Panc1 (cell line): ENCODE results near the gene GCSAM. TPM values are rescaled to one million over a fixed set of nuclear protein-coding genes. Genes with fewer than 3 reads are reported as not detected.
A peak's percentile ranks its signal among the peaks of the same experiment; 100 is the strongest.

Experiments used
- ATAC-seq: fragments of 200-7000 bp; cut with Tn5 transposase; 2 replicates; pipeline ENCODE4 v1.9.1; 2020; ENCODE audit warnings: mild to moderate bottlenecking, moderate library complexity
- BruUV-seq: library from RNA; stranded (reverse); fragments of 400-500 nt; replicated peaks from 2 replicates; lab custom pipeline; 2021; lab: Mats Ljungman, UMichigan
- CTCF ChIA-PET: fragments of 300-600 bp; sonication (Branson Sonifier 250); formaldehyde crosslinking; loops from one replicate; lab custom pipeline; 2022; ENCODE audit warnings: antibody characterized with exemption; lab: Charles Lee
- POLR2A ChIA-PET: fragments of 300-600 bp; sonication (Branson Sonifier 250); formaldehyde crosslinking; loops from one replicate; lab custom pipeline; 2022; ENCODE audit warnings: antibody characterized with exemption; lab: Charles Lee
- DNase-seq: peaks from one replicate; pipeline ENCODE4 v3.0.0-alpha.2; 2010; ENCODE audit warnings: low read depth, low spot score
- H3K27ac ChIP-seq: 2 replicates; pipeline ENCODE4 v1.5.1; 2011; ENCODE audit warnings: mild to moderate bottlenecking, low read length, inconsistent platforms
- H3K27me3 ChIP-seq: fragments of 200-500 bp; sonication (Bioruptor generic); 2 replicates; pipeline ENCODE4 v1.6.0; 2014; ENCODE audit warnings: low read length, inconsistent platforms; ENCODE audit not compliant: control insufficient read depth, insufficient read depth
- H3K36me3 ChIP-seq: fragments of 200-500 bp; sonication (Bioruptor generic); 2 replicates; pipeline ENCODE4 v1.5.1; 2014; ENCODE audit warnings: inconsistent platforms, mild to moderate bottlenecking, low read length, moderate library complexity; ENCODE audit not compliant: control insufficient read depth, insufficient read depth
- H3K4me1 ChIP-seq: 2 replicates; pipeline ENCODE4 v1.5.1; 2011; ENCODE audit warnings: inconsistent platforms, mild to moderate bottlenecking, low read length, moderate library complexity; ENCODE audit not compliant: control insufficient read depth, insufficient read depth
- H3K4me3 ChIP-seq, 2 experiments: 2 replicates each; pipeline ENCODE4 v1.5.1; 2011 to 2012; ENCODE audit warnings: low read depth in 2 of 2, low read length in 2 of 2, mild to moderate bottlenecking in 2 of 2, inconsistent platforms in 1 of 2, moderate library complexity in 1 of 2
- H3K9me3 ChIP-seq: fragments of 200-500 bp; sonication (Bioruptor generic); 2 replicates; pipeline ENCODE4 v1.5.1; 2014; ENCODE audit warnings: low read depth, mild to moderate bottlenecking, inconsistent platforms, low read length, moderate library complexity; ENCODE audit not compliant: control insufficient read depth, insufficient read depth
- CTCF ChIP-seq: fragments of 450-650 bp; IDR thresholded peaks from 2 replicates; pipeline ENCODE4 v1.5.1; 2017; ENCODE audit warnings: mild to moderate bottlenecking
- POLR2AphosphoS5 ChIP-seq: IDR thresholded peaks from 2 replicates; pipeline ENCODE4 v1.6.1; 2012; ENCODE audit warnings: mild to moderate bottlenecking, low read depth, low read length, moderate library complexity
- REST ChIP-seq, 2 experiments: IDR thresholded peaks; 2 replicates each; pipeline ENCODE4 v1.6.1; 2011 to 2012; ENCODE audit warnings: low read depth in 2 of 2, control low read depth in 1 of 2, low read length in 1 of 2, mild to moderate bottlenecking in 1 of 2, moderate library complexity in 1 of 2; ENCODE audit not compliant: insufficient read depth in 1 of 2
- SIN3A ChIP-seq: IDR thresholded peaks from 2 replicates; pipeline ENCODE4 v1.6.1; 2012; ENCODE audit warnings: low read depth, mild to moderate bottlenecking, low read length, moderate library complexity, borderline replicate concordance; ENCODE audit not compliant: insufficient read depth
- TCF7L2 ChIP-seq: IDR thresholded peaks from 2 replicates; pipeline ENCODE4 v1.6.1; 2011; ENCODE audit warnings: mild to moderate bottlenecking, low read depth, low read length, inconsistent platforms
- in situ Hi-C: cut with HindIII; loops from 2 replicates; pipeline ENCODE4 v1.10.0; 2016; ENCODE audit warnings: low sequenced_read_pairs, low pct_unique_long_range_greater_than_20kb
- intact Hi-C: fragments of 100-400 bp; cut with micrococcal nuclease; formaldehyde crosslinking; loops from one replicate; pipeline ENCODE4 v1.10.0; 2022; ENCODE audit not compliant: unreplicated experiment
- total RNA-seq: library from RNA; stranded (reverse); gene quantifications from one replicate; pipeline ENCODE4 v1.2.1, GENCODE V29; 2021; ENCODE audit not compliant: unreplicated experiment

The GCSAM gene
- total RNA-seq, 1 experiment from 2014 or later: 0.08 TPM

- ChIA-PET CTCF (interaction anchor here (0.7 kb wide), 1 partner anchor 25 kb away, joined by 4 read pairs; no protein-coding TSS in a partner anchor), POLR2A (no interaction called here)
- Histone ChIP-seq H3K4me1 (peaks cover 39% of the 10 kb centered on the region), H3K27ac (peak overlapping the region; percentile 88), H3K9me3 (no peaks in the 10 kb centered on the region), H3K27me3 (no peaks in the 10 kb centered on the region), H3K36me3 (no peaks in the 10 kb centered on the region), H3K4me3 (peak overlapping the region; percentile 73 to 77)
- TF ChIP-seq POLR2AphosphoS5 (no peak), SIN3A (no peak), REST (IDR thresholded peaks at IDR 0.05; ENCODE audit: insufficient read depth in 1 of 2, low read depth in 2 of 2, low read length in 1 of 2) (no peak), TCF7L2 (no peak), CTCF (no peak)
- in situ Hi-C loops (no loop called here), intact Hi-C loops (no loop called here)
- BruUV-seq: no TSS peak
- DNase-seq: no peak
- ATAC-seq: peak; percentile 18; the same call in 1 of the 2 replicates
Observed at GRCh38 chr3:112086875-112087524, 46.0 kb downstream of the GCSAM start.

- no TSS peak for BruUV-seq
- CTCF ChIA-PET: no interaction called here
- Histone ChIP-seq H3K9me3 (no peaks in the 10 kb centered on the region), H3K4me1 (peaks cover 36% of the 10 kb centered on the region), H3K27me3 (no peaks in the 10 kb centered on the region), H3K4me3 (peak within 1 kb of the TSS; percentile 73 to 77), H3K36me3 (no peaks in the 10 kb centered on the region), H3K27ac (peak within 1 kb of the TSS; percentile 88)
- POLR2A ChIA-PET: no interaction called here
- ATAC-seq (peak; percentile 97), DNase-seq (peak; percentile 50)
- in situ Hi-C loops: no loop called here
- TF ChIP-seq REST (IDR thresholded peaks at IDR 0.05; ENCODE audit: insufficient read depth in 1 of 2, low read depth in 2 of 2, low read length in 1 of 2) (no peak), POLR2AphosphoS5 (peak; percentile 76)
- intact Hi-C loops: no loop called here
Observed at GRCh38 chr3:112086076-112086854, 46.8 kb downstream of the GCSAM start, which contains the start of gene C3orf52. Gene C3orf52 (plus strand): TSS chr3:112086389. CDS start chr3:112086408, 19 bp downstream.
